PFSK-1 (cell line): ENCODE data around the gene NAT9.

ENCODE experiments used
- FOXP2 ChIP-seq: optimal IDR thresholded peaks from 2 replicates; pipeline ENCODE3; 2011; ENCODE audit warnings: borderline replicate concordance, control low read depth, inconsistent platforms; ENCODE audit not compliant: insufficient read depth; ENCODE audit errors: extremely low read length, extremely low read depth
- POLR2AphosphoS5 ChIP-seq: IDR thresholded peaks from 2 replicates; pipeline ENCODE4 v1.6.1; 2012; ENCODE audit warnings: low read depth, mild to moderate bottlenecking, control low read depth, low read length, moderate library complexity
- REST ChIP-seq, 2 experiments: IDR thresholded peaks; 2 replicates each; pipeline versions ENCODE4 v1.6.1 to v1.8.0; 2011 to 2012; ENCODE audit warnings: low read depth in 2 of 2, low read length in 2 of 2, control low read depth in 1 of 2, inconsistent platforms in 1 of 2, mild to moderate bottlenecking in 1 of 2, moderate library complexity in 1 of 2; ENCODE audit not compliant: insufficient read depth in 1 of 2
- SIN3A ChIP-seq: IDR thresholded peaks from 2 replicates; pipeline ENCODE4 v1.6.1; 2012; ENCODE audit warnings: mild to moderate bottlenecking, low read length, moderate library complexity, borderline replicate concordance; ENCODE audit not compliant: insufficient read depth
- TAF1 ChIP-seq: IDR thresholded peaks from 2 replicates; pipeline ENCODE4 v1.6.1; 2012; ENCODE audit warnings: low read length, control low read depth, borderline replicate concordance; ENCODE audit not compliant: insufficient read depth

Gene NAT9

GRCh38 chr17:74739227-74739831 lies 36.8 kb downstream of the NAT9 start:
- no peak for TF ChIP-seq SIN3A
- TF ChIP-seq TAF1 = no peak
- no peak for TF ChIP-seq REST (IDR thresholded peaks at IDR 0.05; ENCODE audit: insufficient read depth in 1 of 2, low read depth in 2 of 2, low read length in 2 of 2)
- no peak for TF ChIP-seq POLR2AphosphoS5
- TF ChIP-seq FOXP2 = no peak

DNA sequence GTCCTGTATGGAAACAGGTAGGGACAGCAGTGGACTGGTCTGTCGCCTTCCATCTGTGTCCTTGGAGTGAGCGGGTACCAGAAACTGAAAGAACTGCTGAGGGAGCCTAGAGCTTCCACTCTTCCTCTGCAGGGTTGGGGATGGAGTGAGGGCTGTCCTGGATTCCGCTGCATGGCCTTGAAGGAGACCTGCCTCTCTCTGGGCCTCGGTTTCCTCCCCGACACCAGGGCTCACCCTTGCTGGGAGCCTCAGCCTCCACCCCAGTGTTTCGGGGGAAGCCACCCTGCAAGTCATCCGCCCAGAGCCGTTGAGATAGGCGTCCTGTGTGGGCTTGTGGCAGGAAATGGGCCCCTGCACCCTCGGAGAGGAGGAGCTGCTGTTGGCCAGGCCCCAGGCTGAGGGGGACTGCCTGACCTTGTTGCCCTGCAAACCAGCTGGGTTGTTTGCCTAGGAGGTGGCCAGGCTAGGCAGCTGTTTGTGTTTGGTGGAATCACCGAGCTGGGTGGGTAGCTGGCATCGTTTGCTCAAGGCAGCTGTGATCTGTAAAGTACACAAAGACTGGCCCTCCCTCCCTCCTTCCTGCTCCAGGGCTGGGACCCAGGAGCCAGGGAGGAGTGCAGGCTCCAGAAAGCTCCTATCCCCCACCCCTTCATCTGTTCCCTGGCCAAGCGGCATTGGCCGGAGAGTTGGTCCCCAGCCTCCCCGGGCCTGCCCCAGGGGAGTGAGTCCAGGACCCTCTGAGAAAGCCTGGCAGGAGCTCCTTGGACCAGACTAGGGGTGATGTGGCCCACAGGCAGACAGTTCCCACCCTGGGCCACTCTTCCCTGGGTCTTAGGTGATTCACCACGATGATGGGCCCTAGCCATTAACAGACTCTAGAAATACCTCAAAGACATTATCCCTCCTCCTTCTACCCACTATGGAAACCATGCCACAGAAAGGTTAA lies 37.8 kb downstream of the NAT9 start:
- TF ChIP-seq TAF1 (no peak), SIN3A (no peak), POLR2AphosphoS5 (no peak), REST (IDR thresholded peaks at IDR 0.05; ENCODE audit: insufficient read depth in 1 of 2, low read depth in 2 of 2, low read length in 2 of 2) (no peak), FOXP2 (no peak)

- TF ChIP-seq TAF1 = no peak
- no peak for TF ChIP-seq SIN3A
- TF ChIP-seq REST (IDR thresholded peaks at IDR 0.05; ENCODE audit: insufficient read depth in 1 of 2, low read depth in 2 of 2, low read length in 2 of 2) = no peak
- TF ChIP-seq FOXP2 = no peak
- TF ChIP-seq POLR2AphosphoS5 = no peak
Measured at GRCh38 chr17:74737299-74738050, 38.7 kb downstream of the NAT9 start.

DNA sequence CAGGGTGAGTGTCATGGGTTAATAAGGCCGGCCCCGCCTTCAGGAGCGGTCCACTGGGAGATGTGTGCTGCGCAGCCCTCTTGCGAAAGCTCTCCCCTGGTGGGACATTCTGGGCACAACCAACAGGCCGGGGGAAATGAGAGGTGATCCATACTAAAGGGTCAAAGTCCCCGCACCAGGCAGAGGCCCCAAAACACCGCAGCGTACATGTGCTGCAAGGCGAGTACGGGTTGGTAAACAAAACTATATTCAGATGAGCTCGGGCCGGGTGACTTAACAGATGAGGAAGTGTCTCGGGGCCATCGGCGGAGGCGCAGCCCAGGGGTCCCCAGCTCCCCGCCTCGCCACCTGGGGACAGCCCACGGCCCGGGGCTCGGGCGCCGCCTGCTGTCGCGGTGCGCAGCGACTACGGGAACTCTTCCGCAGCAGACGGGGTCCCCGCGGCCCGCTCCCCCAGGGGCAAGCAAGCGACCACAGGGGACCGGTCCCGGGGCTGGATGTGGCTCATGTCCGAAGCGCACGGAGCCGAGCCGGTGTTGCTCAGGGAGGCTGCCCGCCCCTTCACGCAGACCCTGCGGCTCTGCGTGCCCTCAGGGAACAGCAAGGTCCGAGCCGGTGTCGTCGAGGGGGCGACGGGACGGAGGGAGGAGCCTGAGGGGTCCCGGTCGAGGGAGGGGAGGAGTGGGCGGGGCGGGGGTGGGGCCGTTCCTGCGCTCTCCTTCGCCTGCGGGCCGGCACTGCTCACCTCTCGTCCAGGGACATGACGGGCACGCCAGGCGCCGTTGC lies 39.4 kb downstream of the NAT9 start, which contains the start of gene RAB37:
Gene RAB37 (plus strand): TSS at position 744 of the 786 bp plus-strand sequence. CDS start 17 bp downstream, at position 761.
- no peak for TF ChIP-seq TAF1
- TF ChIP-seq REST (IDR thresholded peaks at IDR 0.05; ENCODE audit: insufficient read depth in 1 of 2, low read depth in 2 of 2, low read length in 2 of 2) = no peak
